Esophagus squamous epithelium (tissue), 4 donors: Measurements from ENCODE around the gene MYL3.

Source experiments
- CTCF ChIP-seq, 6 experiments: fragments of 450-650 bp in 4 of 6; fragments of 200-600 bp in 2 of 6; sonication (generic) in 2 of 6; IDR thresholded peaks; one replicate each; pipeline ENCODE4 v1.5.1; 2016 to 2019; ENCODE audit warnings: antibody characterized with exemption in 6 of 6, mild to moderate bottlenecking in 4 of 6, moderate library complexity in 4 of 6
- POLR2A ChIP-seq, 4 donors: fragments of 450-650 bp; IDR thresholded peaks; one replicate each; pipeline ENCODE4 v1.6.1; 2017; ENCODE audit warnings: antibody characterized with exemption in 4 of 4, mild to moderate bottlenecking in 4 of 4, moderate library complexity in 3 of 4

GRCh38 chr3:46897829-46898320 lies 34.6 kb upstream of the MYL3 start:
- no peak for TF ChIP-seq POLR2A (IDR thresholded peaks at IDR 0.05)
- no peak for TF ChIP-seq CTCF (IDR thresholded peaks at IDR 0.05)
